Astrocyte (in vitro differentiated cells and primary cell): ENCODE measurements around the gene SMAGP.

Source experiments
- EZH2 ChIP-seq: IDR thresholded peaks from 2 replicates; pipeline ENCODE4 v1.6.1; 2012; ENCODE audit warnings: mild to moderate bottlenecking, low read length, inconsistent platforms; ENCODE audit not compliant: insufficient read depth
- TF ChIP-seq, protein P1 (sequence below): IDR thresholded peaks from 2 replicates; pipeline ENCODE4 v1.5.1; 2011; ENCODE audit warnings: low read depth, mild to moderate bottlenecking, inconsistent platforms, low read length, moderate library complexity; ENCODE audit not compliant: insufficient read depth

DNA sequence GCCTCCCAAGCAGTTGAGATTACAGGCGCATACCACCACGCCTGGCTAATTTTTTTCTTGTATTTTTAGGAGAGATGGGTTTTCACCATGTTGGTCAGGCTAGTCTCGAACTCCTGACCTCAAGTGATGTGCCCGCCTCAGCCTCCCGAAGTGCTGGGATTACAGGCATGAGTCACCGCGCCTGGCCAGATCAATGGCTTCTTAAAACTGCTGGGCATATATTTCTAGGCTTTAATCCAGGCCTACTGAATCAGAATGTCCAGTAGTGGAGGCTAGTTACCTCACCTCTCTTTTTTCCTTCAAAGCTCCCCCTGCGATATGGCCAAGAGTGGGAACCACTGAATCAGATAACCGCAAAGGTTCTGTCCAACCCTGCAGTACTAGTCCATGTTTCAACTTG is 69.4 kb downstream of the SMAGP start:
- TF ChIP-seq, protein P1, sequence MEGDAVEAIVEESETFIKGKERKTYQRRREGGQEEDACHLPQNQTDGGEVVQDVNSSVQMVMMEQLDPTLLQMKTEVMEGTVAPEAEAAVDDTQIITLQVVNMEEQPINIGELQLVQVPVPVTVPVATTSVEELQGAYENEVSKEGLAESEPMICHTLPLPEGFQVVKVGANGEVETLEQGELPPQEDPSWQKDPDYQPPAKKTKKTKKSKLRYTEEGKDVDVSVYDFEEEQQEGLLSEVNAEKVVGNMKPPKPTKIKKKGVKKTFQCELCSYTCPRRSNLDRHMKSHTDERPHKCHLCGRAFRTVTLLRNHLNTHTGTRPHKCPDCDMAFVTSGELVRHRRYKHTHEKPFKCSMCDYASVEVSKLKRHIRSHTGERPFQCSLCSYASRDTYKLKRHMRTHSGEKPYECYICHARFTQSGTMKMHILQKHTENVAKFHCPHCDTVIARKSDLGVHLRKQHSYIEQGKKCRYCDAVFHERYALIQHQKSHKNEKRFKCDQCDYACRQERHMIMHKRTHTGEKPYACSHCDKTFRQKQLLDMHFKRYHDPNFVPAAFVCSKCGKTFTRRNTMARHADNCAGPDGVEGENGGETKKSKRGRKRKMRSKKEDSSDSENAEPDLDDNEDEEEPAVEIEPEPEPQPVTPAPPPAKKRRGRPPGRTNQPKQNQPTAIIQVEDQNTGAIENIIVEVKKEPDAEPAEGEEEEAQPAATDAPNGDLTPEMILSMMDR = no peak
- no peak for TF ChIP-seq EZH2
